GM19463 (cell line): ENCODE data around the gene PDZD2.
"Not testable (repeated sequence)": the region's sequence is repeated elsewhere in the genome, so short reads cannot be mapped to it uniquely, and the experiment has no call there.

Source experiments
- ATAC-seq: cut with Tn5 transposase; IDR thresholded peaks from one replicate; pipeline ENCODE4 v1.9.1; 2021; ENCODE audit warnings: mild to moderate bottlenecking, moderate library complexity; ENCODE audit not compliant: unreplicated experiment

The PDZD2 gene

DNA sequence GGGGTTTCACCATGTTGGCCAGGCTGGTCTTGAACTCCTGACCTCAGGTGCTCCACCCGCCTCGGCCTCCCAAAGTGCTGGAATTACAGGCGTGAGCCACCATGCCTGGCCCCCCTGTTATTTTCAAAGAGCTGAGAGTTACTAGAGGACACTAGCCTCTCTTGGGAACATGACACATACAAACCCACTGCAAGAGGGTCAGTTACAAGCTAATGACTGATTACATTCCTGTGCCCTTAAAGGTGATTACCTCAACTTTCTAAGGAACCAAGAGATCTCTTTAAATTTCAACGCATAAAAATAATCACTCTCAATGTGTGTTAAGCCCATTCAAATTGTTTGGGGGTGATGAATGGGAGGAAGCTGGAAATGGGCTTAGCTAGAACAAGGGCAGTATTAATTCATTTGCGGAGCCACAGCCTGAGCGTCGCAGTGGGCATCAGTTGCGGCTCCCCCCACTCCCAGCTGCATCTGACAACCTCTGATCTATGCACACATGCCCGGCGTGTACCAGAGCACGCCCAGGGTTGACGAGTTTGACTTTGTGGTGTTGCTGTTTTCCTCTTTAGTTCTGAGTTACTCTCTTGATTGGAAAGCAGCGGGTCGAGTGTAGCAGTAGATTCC, 388.3 kb downstream of the PDZD2 start:
- no peak for ATAC-seq

DNA sequence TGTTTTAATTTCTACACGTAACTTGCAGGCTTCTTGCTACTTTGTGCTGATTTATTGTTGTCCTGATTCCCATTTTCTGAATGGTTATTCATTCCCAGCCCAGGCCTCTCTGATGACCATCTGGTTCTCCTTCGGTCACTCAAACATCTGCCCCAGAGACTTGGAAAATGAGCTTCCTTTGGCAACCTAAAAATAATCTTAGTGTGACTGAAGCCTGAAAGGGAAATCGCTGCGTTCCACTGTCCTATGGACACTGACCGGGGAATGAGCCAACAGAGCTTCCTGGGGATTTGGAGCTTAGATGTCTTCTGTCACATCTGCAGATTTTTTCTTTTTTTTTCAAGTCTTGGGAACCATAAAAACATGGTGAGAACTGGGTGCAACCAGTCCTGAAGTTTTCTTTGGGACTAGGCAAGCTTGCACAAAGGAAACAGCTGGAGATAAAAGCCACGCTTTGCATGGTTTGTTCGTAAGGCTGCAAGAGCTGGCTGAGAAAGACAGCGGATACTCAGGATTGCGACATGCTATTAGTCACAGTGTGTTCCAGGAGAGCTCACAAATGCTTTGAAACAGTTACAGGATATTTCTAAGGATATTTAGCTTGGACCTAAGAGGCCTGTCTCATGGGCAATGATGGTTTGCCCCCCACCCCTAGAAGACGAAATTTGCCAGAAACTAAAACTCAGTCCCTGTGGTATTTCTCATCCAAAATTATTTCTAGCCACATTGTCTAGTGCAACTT, 389.0 kb downstream of the PDZD2 start:
- no peak for ATAC-seq

DNA sequence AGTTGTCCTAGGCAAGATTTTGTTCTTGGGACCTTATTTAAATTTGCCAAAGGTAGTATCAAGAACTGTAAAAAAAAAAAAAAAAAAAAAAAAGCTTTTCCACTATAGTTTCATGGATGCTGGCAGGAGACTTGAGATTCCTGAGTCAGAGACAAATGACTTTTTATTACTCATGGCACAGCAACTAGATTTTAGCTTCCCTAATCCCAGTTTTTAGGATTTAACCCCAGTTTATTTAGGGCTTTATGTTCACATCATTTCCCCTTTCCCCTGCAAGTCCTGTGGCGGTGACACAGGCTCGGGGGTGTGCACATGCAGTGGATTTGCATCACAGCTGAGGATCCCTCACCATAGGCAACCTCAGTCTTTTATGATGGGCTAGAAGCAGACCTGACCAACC, 390.3 kb downstream of the PDZD2 start:
- no peak for ATAC-seq

DNA sequence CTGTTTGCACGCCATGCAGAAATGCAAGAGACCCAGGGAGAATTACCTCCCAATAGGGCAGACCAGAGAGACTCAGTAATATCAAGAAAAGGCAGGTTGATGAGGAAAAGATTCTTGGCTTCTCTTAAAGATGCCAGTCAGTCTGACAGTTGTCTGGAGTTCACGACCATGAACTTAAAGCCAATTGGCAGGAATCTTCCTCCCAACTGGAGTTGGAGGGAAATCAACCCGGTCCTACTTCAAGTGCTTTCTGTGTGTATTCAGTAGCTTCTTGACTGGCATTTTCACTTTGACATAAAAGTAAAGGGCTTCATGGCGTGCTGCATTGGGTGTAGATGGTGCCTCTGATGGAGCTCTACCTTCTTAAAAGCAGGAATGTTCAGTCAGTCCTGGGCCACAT, 390.9 kb downstream of the PDZD2 start:
- no peak for ATAC-seq

DNA sequence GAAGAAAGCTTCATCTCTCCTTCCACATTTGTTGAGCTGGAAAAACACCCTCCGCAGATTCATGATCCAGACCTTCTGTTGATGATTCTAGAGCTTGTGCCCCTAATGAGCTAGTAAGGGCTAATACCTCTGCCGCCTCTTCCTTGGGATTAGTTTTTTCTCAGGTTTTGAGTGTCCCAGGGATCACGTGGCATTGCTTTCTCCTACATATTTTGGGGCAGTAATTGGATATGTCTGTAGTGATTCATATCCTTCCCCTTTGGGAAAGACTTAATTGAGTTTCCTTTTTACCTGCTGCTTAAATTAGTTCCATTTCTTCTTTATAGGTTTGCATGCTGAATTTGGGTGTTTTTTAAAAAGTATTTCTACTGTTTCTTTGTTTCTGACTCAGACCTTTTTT, 391.3 kb downstream of the PDZD2 start:
- ATAC-seq, result no peak

DNA sequence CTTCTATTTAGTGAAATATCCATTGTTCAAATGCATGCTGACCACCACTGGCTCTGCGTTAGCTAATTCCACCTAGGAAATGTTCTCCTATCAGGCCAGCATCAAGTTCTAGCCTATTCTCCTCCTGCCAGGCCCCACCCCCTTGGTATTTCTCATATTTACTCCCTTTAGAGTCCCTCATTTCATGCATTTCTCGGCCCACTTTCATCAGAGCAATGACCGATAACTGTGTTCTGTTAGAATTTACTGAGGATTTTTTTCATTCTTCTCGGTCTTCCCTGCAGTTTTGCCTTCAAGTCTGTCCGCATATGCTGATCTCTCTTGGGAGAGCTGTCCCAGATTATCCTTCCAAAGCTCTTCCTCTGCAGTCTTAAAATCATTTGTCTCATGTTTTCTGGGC, 391.8 kb downstream of the PDZD2 start:
- ATAC-seq, result no peak

DNA sequence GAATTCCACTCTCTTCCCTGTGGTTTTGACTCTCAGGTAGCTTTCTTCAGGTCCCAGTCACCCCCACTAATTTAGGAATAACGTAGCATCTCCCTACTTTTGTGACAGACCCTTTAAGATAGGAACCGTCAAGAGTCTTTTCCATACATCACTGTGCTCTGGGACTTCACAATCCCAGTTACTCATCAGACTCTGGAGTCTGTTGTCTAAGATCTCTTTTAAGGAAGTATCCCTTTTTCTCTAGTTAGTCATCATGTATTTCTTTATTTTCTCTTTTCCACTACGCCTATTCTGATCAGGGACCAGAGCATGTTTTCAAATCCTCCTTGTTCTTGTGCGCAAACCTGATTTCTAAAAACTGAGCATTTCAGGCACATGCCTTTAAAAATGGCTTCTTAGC, 392.2 kb downstream of the PDZD2 start:
- ATAC-seq, result no peak

DNA sequence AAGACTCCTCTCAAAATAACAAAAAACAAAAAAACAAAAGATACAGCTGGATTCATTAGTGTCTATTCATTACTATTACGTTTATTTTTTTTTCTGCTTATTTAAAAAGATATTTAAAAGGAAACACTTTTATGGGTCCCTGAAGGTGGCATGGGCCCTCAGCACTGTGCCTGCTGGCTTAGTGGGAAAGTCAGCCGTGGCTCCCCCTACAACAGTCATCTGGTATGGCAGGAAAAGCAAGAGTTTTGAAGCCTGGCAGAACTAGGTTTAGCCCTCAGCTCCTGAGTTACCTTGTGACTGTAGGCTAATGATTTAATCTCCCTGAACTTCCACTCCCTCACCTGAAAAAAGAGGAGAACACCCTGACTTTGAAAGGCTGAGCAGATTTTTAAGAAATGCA, 399.6 kb downstream of the PDZD2 start:
- no peak for ATAC-seq

DNA sequence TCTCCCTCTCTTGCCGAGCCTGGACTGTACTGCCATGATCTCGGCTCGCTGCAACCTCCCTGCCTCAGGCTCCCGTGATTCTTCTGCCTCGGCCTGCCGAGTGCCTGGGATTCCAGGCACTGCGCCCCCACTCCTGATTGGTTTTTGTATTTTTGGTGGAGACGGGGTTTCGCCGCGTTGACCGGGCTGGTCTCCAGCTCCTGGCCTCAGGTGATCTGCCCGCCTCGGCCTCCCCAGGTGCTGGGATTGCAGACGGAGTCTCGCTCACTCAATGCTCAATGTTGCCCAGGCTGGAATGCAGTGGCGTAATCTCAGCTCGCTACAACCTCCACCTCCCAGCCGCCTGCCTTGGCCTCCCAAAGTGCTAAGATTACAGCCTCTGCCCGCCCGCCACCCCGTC, 400.2 kb downstream of the PDZD2 start:
- not testable (repeated sequence) for ATAC-seq

DNA sequence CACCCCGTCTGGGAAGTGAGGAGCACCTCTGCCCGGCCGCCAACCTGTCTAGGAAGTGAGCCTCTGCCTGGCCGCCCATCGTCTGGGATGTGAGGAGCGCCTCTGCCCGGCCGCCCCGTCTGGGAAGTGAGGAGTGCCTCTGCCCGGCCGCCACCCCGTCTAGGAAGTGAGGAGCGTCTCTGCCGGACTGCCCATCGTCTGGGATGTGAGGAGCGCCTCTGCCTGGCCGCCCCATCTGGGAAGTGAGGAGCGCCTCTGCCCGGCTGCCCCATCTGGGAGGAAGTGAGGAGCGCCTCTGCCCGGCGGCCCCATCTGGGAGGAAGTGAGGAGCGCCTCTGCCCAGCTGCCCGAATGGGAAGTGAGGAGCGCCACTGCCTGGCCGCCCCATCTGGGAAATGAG, 400.7 kb downstream of the PDZD2 start:
- not testable (repeated sequence) for ATAC-seq

DNA sequence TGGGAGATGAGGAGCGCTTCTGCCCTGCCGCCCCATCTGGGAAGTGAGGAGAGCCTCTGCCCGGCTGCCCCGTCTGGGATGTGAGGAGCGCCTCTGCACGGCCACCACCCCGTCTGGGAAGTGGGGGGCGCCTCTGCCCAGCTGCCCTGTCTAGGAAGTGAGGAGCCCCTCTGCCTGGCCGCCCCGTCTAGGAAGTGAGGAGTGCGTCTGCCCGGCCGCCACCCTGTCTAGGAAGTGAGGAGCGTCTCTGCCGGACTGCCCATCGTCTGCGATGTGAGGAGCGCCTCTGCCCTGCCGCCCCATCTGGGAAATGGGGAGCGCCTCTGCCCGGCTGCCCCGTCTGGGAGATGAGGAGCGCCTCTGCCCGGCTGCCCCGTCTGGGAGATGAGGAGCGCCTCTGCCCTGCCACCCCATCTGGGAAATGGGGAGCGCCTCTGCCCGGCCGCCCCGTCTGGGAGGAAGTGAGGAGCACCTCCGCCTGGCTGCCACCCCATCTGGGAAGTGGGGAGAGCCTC, 401.3 kb downstream of the PDZD2 start:
- not testable (repeated sequence) for ATAC-seq

DNA sequence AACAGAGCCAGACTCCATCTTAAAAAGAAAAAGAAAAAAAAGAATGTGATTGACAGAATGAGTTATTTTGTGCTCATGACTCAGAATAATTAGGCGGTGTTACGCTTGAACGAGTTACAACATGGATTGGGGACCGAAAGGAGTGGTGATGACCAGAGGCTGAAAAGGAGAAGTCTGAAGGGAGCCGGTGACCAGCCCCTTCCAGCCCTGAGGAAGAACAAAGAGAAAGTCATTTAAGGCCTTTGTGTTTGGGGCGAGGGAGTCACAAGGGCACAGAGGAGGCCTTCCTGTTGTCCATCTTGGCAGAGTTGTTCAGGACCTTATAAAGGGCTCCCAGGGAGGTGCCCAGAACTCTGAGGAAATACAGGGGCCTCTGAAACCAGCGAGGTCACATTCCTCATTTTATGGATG, 403.6 kb downstream of the PDZD2 start:
- ATAC-seq, result no peak

DNA sequence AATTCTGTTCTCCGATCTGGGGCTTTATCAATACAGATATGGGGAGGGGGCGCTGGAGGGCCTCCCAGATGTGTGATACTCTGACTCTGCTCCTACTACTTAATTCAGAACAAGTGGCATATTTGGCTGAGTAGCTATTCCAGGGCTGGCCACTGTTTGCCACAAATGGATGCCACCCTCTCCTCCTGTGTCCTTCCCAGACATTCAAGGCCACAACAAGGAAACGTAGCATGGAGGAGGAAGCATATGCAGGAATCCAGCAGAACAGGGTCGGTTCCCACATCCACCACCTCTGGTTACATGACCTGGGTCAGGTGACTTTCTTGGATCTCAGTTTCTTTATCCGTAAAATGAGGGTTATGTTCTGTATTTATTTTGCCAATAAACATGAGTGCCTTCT, 404.2 kb downstream of the PDZD2 start:
- no peak for ATAC-seq

DNA sequence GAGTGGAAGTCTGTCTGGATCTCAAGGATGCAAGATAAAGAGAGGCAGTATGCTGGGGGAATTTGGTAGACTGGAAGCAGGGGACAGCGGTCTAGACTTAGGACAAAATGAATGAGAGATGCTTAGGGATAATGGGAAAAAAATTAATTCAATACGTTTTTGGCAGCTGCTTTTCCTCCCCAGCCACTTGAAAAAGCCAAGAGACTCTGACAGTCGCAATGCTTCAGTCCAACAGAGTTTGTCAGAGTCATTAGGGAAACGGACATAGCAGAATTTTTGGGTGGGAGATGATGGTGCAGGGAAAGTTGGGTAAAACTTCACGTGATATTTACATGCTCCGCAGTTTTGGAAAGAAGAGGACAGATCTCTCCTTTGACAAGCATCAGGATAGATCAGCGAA, 405.5 kb downstream of the PDZD2 start:
- ATAC-seq, result no peak

DNA sequence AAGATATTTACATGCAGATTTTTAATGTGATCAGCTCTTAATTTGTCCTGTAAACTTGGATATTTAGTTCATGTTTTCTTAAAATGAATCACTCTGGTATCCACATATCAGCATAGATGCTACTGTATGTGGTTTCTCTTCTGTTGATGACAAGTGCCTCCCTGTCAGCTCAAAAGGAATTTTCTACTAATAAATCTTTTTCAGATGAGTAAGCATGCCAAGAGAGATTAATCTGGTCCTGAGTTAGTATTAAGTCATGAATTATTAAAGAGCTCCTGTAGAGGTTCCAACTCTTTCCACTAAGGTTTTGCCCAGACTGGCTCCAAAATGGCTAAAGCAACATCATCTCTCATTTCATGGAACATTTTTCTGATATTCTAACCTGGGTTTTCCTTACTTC, 406.0 kb downstream of the PDZD2 start:
- ATAC-seq, result no peak

DNA sequence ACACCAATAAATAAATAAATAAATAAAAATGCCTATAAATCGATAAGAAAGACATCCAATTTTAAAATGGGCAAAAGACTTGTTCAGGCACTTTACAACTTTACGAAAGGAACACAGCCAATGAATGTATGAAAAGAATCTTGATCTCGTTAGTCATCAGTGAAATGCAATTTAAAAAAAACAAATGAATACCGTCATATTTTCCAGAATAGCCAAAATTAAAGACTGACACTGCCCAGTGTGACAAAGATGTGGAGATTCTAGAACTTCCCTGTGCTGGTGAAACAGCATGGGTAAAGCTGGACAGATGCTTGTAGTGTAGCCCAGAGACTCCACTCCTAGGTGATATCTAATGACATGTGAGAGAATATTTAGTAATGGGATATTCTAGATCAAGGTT, 408.1 kb downstream of the PDZD2 start:
- ATAC-seq, result no peak

DNA sequence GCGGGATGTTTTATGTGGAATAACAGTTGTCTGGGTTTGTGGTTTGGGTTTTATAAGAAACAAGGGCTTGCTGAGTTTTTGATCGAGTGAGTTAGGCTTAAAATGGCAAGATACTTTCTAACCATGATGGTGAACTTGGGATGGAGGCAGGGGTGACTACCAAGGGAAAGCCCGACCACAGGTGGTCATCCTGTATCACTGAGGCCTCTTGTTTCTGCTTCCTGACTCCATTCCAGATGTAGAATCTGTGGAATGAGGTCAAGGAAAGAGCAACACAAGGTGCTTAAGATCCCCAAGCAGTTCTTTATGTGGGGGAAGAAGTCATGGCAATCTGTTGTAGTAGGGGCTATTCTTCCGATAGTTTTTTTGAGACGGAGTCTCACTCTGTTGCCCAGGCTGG, 412.9 kb downstream of the PDZD2 start:
- ATAC-seq, result no peak

DNA sequence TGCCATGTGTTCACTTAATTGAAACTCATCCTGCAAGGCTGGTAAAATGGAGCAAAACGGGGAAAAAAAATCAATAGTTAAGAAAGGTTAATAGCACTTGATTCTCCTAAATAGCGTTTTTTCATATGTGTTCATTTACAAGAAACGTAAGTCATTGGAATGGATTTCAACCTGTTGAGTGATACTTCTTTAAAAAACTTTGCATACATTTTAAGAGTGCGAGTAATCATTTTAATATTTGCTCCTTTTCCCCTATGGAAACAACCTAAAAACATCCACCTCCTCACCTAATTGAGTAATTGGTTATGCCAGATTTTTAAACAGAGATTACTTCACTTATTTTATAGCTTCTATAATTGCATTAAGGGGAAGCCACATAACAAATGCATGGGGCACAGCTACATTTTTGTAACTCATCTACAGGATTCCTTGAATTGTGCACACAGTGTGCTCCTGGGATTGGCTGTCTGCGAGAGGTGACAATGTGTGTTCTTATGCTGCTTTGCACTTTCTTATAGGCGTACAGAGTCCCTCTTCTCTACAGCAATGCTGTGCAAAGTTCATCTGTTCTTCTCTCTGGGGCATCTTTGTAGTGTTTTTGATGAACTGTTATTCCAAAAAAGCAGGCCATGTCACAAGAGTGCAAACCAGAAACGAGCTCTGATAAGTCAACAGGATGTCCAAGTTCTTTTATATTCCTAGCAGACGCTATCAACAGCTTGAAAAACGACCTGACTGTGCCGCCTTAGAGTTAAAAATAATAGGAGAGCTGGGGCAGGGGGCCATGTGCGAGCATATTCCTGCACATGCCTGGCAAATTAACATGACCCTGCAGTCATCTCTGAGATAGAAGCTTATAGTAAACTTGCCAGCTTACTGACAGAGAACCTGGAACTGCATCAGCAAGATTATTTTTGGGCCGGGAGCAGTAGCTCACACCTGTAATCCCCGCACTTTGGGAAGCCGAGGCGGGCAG, 417.2 kb downstream of the PDZD2 start:
- no peak for ATAC-seq

DNA sequence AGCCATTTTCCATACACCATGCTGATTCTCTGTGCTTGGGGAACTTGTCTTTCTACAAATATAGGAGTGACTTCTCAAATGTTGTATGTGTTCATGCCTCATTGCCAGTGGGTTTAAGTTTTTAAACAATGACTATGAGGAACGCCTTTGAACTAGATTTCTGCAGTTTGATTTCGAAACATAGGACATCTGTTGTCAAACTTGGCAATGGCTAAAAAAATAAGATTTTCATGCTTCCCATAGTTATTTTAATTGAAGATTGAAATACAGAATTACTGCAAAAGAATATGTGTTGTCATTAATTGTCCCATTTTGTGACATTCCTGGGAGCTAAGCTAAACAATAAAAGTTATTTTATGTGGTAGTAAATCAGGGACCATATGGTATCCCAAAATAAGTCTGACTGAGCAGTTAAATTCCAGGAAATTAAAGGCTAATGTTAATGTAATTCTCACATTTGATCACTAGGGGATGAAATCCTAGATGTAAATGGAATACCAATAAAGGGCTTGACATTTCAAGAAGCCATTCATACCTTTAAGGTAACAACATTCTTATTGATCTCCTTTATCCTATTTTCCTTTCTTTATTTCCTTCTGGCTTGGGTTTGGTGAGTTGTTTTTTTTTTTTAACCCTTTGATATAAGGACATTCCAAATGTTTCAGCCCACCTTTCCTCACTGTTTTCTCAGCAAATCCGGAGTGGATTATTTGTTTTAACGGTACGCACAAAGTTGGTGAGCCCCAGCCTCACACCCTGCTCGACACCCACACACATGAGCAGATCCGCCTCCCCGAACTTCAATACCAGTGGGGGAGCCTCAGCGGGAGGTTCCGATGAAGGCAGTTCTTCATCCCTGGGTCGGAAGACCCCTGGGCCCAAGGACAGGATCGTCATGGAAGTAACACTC, 418.5 kb downstream of the PDZD2 start:
- ATAC-seq, result no peak

DNA sequence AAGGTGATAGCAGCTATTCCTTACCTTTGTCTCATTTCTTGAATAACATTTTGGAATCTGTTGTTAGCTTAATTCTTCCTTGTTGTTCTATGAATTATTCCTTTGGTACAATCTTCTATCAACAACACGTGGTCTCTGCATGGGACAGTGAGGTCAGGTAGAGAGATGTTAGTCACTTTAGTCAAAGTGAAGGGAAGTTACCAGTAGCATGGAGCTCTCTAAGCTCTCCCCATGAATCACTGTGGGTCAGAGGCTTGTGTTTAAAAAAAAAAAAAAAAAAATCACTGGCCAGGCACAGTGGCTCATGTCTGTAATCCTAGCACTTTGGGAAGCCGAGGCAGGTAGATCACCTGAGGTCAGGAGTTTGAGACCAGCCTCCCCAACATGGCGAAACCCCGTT, 419.2 kb downstream of the PDZD2 start:
- ATAC-seq, result no peak
